GM23248 (cell line): ENCODE measurements around the gene OR5AP2.

Experiments used
- EZH2 ChIP-seq: fragments of 200-600 bp; sonication (generic); IDR thresholded peaks from 2 replicates; pipeline ENCODE4 v1.6.1; 2018; ENCODE audit warnings: antibody characterized with exemption, mild to moderate bottlenecking; ENCODE audit not compliant: insufficient read depth, poor library complexity, severe bottlenecking
- EZH2phosphoT487 ChIP-seq: fragments of 200-600 bp; sonication (generic); IDR thresholded peaks from 2 replicates; pipeline ENCODE4 v1.6.1; 2018; ENCODE audit warnings: antibody characterized with exemption, moderate library complexity, mild to moderate bottlenecking, low read depth; ENCODE audit not compliant: insufficient read depth

GRCh38 chr11:56636861-56637260, 5.4 kb downstream of the OR5AP2 start:
- no peak for TF ChIP-seq EZH2phosphoT487
- TF ChIP-seq EZH2: no peak
